Mesodermal cell (in vitro differentiated cells): ENCODE data around the gene PTPN14.
"Not testable (repeated sequence)": the region's sequence is repeated elsewhere in the genome, so short reads cannot be mapped to it uniquely, and the experiment has no call there.

Experiments used
- H3K27ac ChIP-seq: 2 replicates; pipeline ENCODE4 v1.7.0; 2013; ENCODE audit warnings: mild to moderate bottlenecking, low read depth, low read length, moderate library complexity; ENCODE audit not compliant: severe bottlenecking
- H3K36me3 ChIP-seq: 2 replicates; pipeline ENCODE4 v1.7.1; 2013; ENCODE audit warnings: mild to moderate bottlenecking, low read length, moderate library complexity; ENCODE audit not compliant: control insufficient read depth, insufficient read depth
- H3K4me1 ChIP-seq: one replicate; pipeline ENCODE4 v1.7.1; 2013; ENCODE audit warnings: mild to moderate bottlenecking, low read length; ENCODE audit not compliant: insufficient read depth, control insufficient read depth, poor library complexity, severe bottlenecking
- H3K4me3 ChIP-seq: 2 replicates; pipeline ENCODE4 v1.7.0; 2013; ENCODE audit warnings: low read length, control low read depth, mild to moderate bottlenecking; ENCODE audit not compliant: insufficient read depth, poor library complexity, severe bottlenecking; ENCODE audit errors: extremely low read depth
- H3K9me3 ChIP-seq: 2 replicates; pipeline ENCODE4 v1.7.1; 2013; ENCODE audit warnings: mild to moderate bottlenecking, low read length, moderate library complexity; ENCODE audit not compliant: control insufficient read depth
- WGBS, 2 experiments: methylation state at CpG; one replicate each; pipeline ENCODE4 v1.1.5; 2013; ENCODE audit warnings: missing lambda C conversion rate in 2 of 2; ENCODE audit not compliant: insufficient coverage in 2 of 2; 5-methylcytosine and 5-hydroxymethylcytosine counted together

The PTPN14 gene

GRCh38 chr1:214540324-214540723 is 11.1 kb downstream of the PTPN14 start:
- Histone ChIP-seq H3K36me3 (peaks cover 4% of the 10 kb centered on the region), H3K9me3 (no peaks in the 10 kb centered on the region), H3K4me3 (no peak overlapping the region), H3K4me1 (peaks cover 4% of the 10 kb centered on the region), H3K27ac (no peak overlapping the region)
- 100% methylated on average over 1 of the region's 5 CpGs for WGBS, 2 experiments

GRCh38 chr1:214538496-214538895 is 12.9 kb downstream of the PTPN14 start:
- H3K27ac ChIP-seq = no peak overlapping the region
- no peak overlapping the region for H3K4me3 ChIP-seq
- WGBS, 2 experiments = no CpG with 5 or more reads among the region's 3 CpGs
- no peaks in the 10 kb centered on the region for H3K9me3 ChIP-seq
- peaks cover 4% of the 10 kb centered on the region for H3K4me1 ChIP-seq
- H3K36me3 ChIP-seq = peaks cover 9% of the 10 kb centered on the region

GRCh38 chr1:214537872-214538473 is 13.4 kb downstream of the PTPN14 start:
- H3K4me1 ChIP-seq = peaks cover 4% of the 10 kb centered on the region
- H3K4me3 ChIP-seq = no peak overlapping the region
- no peaks in the 10 kb centered on the region for H3K9me3 ChIP-seq
- H3K27ac ChIP-seq = no peak overlapping the region
- WGBS, 2 experiments = 20% methylated on average over 1 of the region's 4 CpGs; no CpG with 5 or more reads in 1 of the 2 experiments
- H3K36me3 ChIP-seq = peaks cover 14% of the 10 kb centered on the region

- WGBS, 2 experiments = 88 to 94% methylated on average over 4 of the region's 5 CpGs
- Histone ChIP-seq H3K9me3 (no peaks in the 10 kb centered on the region), H3K4me1 (peaks cover 4% of the 10 kb centered on the region), H3K4me3 (no peak overlapping the region), H3K36me3 (peaks cover 18% of the 10 kb centered on the region), H3K27ac (no peak overlapping the region)
These were observed 14.2 kb downstream of the PTPN14 start for GRCh38 chr1:214537219-214537618.

GRCh38 chr1:214532070-214532469 is 19.3 kb downstream of the PTPN14 start:
- Histone ChIP-seq H3K9me3 (no peaks in the 10 kb centered on the region), H3K36me3 (peaks cover 27% of the 10 kb centered on the region), H3K4me1 (no peaks in the 10 kb centered on the region), H3K27ac (no peak overlapping the region), H3K4me3 (no peak overlapping the region)
- WGBS, 2 experiments = 92 to 96% methylated on average over 7 of the region's 9 CpGs

- peaks cover 11% of the 10 kb centered on the region for H3K36me3 ChIP-seq
- WGBS, 2 experiments = 88 to 94% methylated on average over 3 to 4 of the region's 5 CpGs
- no peaks in the 10 kb centered on the region for H3K9me3 ChIP-seq
- no peak overlapping the region for H3K27ac ChIP-seq
- H3K4me3 ChIP-seq = no peak overlapping the region
- H3K4me1 ChIP-seq = peaks cover 13% of the 10 kb centered on the region
These were observed 25.8 kb downstream of the PTPN14 start for GRCh38 chr1:214525535-214526019.

- no peaks in the 10 kb centered on the region for H3K9me3 ChIP-seq
- peaks cover 13% of the 10 kb centered on the region for H3K4me1 ChIP-seq
- no peak overlapping the region for H3K27ac ChIP-seq
- H3K36me3 ChIP-seq = peaks cover 11% of the 10 kb centered on the region
- 100% methylated on average over 2 of the region's 2 CpGs; no CpG with 5 or more reads in 1 of the 2 experiments for WGBS, 2 experiments
- H3K4me3 ChIP-seq = no peak overlapping the region
These were observed 26.6 kb downstream of the PTPN14 start for GRCh38 chr1:214524824-214525223.

GRCh38 chr1:214523124-214523824 is 28.1 kb downstream of the PTPN14 start:
- peaks cover 8% of the 10 kb centered on the region for H3K36me3 ChIP-seq

GRCh38 chr1:214521458-214521857 is 29.9 kb downstream of the PTPN14 start:
- H3K4me3 ChIP-seq, H3K36me3 ChIP-seq, H3K9me3 ChIP-seq, H3K27ac ChIP-seq: not testable (repeated sequence)
- 95 to 100% methylated on average over 2 to 5 of the region's 9 CpGs for WGBS, 2 experiments
- peaks cover 23% of the 10 kb centered on the region for H3K4me1 ChIP-seq

More at GRCh38 chr1:214523124-214523824, 28.1 kb downstream of the PTPN14 start:
- WGBS, 2 experiments = 93 to 96% methylated on average over 6 of the region's 8 CpGs
- no peak overlapping the region for H3K4me3 ChIP-seq
- H3K9me3 ChIP-seq = no peaks in the 10 kb centered on the region
- H3K27ac ChIP-seq = no peak overlapping the region
- H3K4me1 ChIP-seq = peaks cover 16% of the 10 kb centered on the region

GRCh38 chr1:214520544-214521165 is 30.7 kb downstream of the PTPN14 start:
- no peak overlapping the region for H3K27ac ChIP-seq
- WGBS, 2 experiments = 60 to 80% methylated on average over 1 of the region's 3 CpGs

GRCh38 chr1:214518361-214518760 is 33.0 kb downstream of the PTPN14 start:
- H3K27ac ChIP-seq = no peak overlapping the region

More at GRCh38 chr1:214520544-214521165, 30.7 kb downstream of the PTPN14 start:
- H3K4me3 ChIP-seq = no peak overlapping the region
- peaks cover 8% of the 10 kb centered on the region for H3K36me3 ChIP-seq
- H3K4me1 ChIP-seq = peaks cover 25% of the 10 kb centered on the region
- no peaks in the 10 kb centered on the region for H3K9me3 ChIP-seq

More at GRCh38 chr1:214518361-214518760, 33.0 kb downstream of the PTPN14 start:
- Histone ChIP-seq H3K36me3 (peaks cover 3% of the 10 kb centered on the region), H3K4me1 (peaks cover 24% of the 10 kb centered on the region), H3K9me3 (no peaks in the 10 kb centered on the region), H3K4me3 (no peak overlapping the region)
